Astrocyte of the cerebellum (primary cell): ENCODE data around the gene PPL.
"Not testable (repeated sequence)": the region's sequence is repeated elsewhere in the genome, so short reads cannot be mapped to it uniquely, and the experiment has no call there.

Experiments
- DNase-seq: peaks from one replicate; pipeline ENCODE4 v3.0.0-alpha.2; 2011; ENCODE audit warnings: low read depth
- H3K4me3 ChIP-seq: 2 replicates; pipeline ENCODE4 v1.5.1; 2011; ENCODE audit warnings: mild to moderate bottlenecking, low read depth, low read length, moderate library complexity
- in situ Hi-C: cut with HindIII; loops from 2 replicates; pipeline ENCODE4 v1.10.0; 2017; ENCODE audit warnings: low sequenced_read_pairs
- TF ChIP-seq, protein P1 (sequence below): IDR thresholded peaks from 2 replicates; pipeline ENCODE4 v1.5.1; 2012; ENCODE audit warnings: low read length, low read depth, moderate library complexity, mild to moderate bottlenecking; ENCODE audit errors: missing control alignments

PPL gene

DNA sequence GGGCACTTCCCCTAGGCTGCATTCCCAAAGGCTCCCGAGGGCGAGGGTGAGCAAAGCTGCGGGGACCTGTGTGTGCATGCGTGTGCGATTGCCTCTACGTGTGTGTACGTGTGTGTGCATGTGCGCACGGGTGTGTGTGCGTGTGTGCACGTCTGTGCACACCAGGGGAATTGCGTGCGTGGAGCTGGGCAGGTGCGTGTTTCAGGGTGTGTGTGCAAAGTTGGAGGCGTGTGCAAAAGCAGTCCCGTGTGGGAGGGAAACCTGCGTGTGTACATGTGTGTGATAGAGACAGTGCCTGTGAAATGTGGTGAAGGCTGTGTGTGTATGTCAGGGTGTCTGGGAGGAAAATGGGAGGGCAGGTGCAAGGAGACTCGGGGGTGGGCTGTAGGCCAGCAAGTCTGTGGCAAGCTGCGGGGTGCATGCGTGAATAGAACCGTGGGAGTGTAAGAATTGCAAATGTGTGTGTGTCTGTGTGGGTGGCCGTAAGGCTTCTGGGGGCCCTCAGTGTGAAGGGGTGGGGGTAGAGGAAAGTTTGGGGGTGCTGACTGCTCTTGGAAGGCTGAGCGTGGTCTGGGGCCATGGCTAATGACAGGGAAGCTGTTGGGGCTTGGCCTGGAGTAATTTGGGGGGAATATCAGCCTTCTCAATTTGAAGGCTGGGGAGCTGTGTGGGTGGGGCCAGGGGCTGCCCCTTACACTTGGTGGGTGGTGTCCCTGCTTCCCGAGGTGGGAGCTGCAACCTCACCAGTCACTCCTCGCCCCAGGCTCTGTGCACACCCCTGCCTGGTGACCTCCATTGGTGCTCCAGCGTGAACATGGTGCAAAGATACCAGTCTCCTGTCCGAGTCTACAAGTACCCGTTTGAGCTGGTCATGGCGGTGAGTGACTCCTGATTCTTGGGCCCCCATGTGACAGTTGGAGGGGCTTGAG, 21.8 kb upstream of the PPL start:
- in situ Hi-C loops, result no loop called here

DNA sequence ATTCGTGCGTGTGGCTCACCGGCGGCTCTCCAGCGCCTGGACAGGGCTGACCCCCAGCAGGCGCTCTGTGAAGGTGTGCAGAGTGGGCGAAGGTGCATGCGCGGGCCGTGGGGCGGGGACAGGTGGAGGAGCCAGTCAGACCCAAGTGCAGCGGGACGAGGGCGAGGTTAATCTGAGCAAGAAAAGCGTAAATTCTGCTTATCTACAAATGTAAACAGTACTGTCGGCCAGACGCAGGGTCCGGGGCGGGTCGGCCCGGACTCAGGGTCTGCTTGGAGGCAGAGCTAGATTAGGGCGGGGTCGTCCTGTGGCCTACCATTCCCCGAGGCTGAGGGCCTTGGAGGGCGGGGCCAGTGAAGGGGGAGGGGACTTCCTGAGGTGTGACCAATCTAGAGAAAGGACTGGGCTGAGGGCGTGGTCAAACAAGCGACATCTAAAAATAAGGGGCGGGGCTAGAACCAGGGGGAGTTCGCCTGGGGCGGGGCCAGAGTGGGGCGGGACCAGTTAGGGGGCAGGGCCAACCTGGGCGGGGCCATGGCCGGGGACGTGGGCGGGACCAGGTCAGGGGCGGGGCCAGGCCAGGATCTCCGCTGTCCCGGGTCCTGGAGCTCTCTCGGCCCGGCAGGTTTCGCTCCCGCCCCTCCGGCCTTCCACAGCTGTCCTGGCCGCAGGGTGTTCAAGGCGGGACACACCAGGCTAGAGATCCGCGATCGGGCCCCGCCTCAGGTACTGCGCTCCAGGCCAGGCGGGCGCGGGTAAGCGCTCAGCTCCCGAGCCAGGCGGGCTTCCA, 21.0 kb upstream of the PPL start, which contains the start of gene SEC14L5:
Gene SEC14L5 (plus strand): TSS at position 611 of the 790 bp plus-strand sequence. CDS start 994 bp downstream, outside the sequence.
- DNase-seq, result peak; percentile 97
- TF ChIP-seq, protein P1, sequence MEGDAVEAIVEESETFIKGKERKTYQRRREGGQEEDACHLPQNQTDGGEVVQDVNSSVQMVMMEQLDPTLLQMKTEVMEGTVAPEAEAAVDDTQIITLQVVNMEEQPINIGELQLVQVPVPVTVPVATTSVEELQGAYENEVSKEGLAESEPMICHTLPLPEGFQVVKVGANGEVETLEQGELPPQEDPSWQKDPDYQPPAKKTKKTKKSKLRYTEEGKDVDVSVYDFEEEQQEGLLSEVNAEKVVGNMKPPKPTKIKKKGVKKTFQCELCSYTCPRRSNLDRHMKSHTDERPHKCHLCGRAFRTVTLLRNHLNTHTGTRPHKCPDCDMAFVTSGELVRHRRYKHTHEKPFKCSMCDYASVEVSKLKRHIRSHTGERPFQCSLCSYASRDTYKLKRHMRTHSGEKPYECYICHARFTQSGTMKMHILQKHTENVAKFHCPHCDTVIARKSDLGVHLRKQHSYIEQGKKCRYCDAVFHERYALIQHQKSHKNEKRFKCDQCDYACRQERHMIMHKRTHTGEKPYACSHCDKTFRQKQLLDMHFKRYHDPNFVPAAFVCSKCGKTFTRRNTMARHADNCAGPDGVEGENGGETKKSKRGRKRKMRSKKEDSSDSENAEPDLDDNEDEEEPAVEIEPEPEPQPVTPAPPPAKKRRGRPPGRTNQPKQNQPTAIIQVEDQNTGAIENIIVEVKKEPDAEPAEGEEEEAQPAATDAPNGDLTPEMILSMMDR, result no peak
- in situ Hi-C loops, result no loop called here
- H3K4me3 ChIP-seq, result peak within 1 kb of the TSS; percentile 51

More for the DNA sequence above, 21.8 kb upstream of the PPL start:
- peak overlapping the region; percentile 34 for H3K4me3 ChIP-seq
- no peak for DNase-seq
- TF ChIP-seq, protein P1, result no peak

DNA sequence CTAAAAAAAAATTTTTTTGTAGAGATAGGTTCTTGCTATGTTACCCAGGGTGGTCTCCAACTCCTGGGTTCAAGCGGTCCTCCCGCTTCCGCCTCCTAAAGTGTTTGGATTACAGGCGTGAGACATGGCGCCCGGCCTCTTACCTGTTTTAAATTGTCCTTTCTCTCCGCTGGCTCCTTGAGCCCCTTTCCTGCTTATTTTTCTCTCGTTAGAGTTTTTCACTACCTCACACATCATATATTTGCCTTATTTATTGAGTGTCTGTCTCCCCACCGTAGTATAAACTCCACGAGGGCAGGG, 20.4 kb upstream of the PPL start:
- TF ChIP-seq, protein P1, result no peak
- H3K4me3 ChIP-seq, result peak overlapping the region; percentile 51
- in situ Hi-C loops, result no loop called here
- no peak for DNase-seq

DNA sequence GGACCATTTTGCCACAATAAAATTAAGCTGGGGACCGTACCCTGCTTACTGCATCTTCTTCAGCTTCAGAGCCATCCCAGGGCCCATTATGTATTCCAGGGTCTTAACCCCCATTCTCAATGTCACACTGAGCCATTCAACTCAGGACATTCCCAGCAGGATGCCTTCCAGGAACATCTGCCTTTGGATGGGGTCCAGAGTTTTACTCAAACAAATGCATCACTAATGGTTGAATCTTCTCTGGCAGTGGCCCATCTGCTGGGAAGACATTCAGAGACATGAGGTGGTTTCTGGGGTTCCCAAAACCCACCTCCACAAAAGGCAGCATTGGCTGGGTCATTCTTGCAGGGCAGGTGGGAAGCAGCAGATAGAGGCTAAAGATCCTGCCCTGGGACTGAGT, 17.8 kb upstream of the PPL start:
- in situ Hi-C loops, result no loop called here
- DNase-seq, result no peak
- TF ChIP-seq, protein P1, result no peak
- H3K4me3 ChIP-seq, result no peak overlapping the region

DNA sequence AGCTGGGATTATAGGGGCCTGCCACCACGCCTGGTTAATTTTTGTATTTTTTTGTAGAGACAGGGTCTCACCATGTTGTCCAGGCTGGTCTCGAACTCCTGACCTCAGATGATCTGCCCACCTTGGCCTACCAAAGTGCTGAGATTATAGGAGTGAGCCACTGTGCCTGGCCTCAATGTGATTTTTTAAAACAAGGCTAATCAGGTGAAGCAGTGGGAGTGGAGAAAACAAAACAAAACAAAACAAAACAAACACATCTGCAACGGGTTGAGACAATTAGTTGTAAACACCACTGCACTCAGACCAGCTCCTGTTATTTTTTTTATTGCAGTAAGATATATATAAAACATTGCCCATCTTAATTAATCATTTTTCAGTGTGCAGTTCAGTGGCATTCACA, 14.6 kb upstream of the PPL start:
- in situ Hi-C loops, H3K4me3 ChIP-seq, DNase-seq: not testable (repeated sequence)

DNA sequence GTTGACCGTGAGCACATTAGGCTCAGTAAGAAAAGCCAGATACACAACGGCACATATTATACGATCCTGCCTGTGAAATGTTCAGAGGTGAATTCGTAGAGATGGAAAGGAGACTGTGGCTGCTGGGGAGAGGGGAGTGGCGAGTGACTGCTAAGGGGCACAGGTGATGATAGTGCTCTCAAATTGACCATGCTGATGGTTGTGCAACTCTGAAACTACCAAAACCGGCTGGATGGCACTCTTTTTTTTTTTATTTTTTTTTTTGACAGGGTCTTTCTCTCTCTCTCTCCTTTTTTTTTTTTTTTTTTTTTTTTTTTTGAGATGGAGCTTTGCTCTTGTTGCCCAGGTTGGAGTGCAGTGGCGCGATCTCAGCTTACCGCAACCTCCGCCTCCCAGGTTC, 13.0 kb upstream of the PPL start:
- no peak for DNase-seq
- no peak overlapping the region for H3K4me3 ChIP-seq
- TF ChIP-seq, protein P1, result no peak
- in situ Hi-C loops, result no loop called here
